PC-3 (cell line): ENCODE data around the gene PCMT1.

Source experiments
- EZH2 ChIP-seq: fragments of 300-600 bp; sonication (generic); IDR thresholded peaks from one replicate; pipeline ENCODE4 v1.6.1; 2017; ENCODE audit warnings: antibody characterized with exemption, mild to moderate bottlenecking, low read length; ENCODE audit not compliant: unreplicated experiment
- EZH2phosphoT487 ChIP-seq: fragments of 300-600 bp; sonication (generic); IDR thresholded peaks from 2 replicates; pipeline ENCODE4 v1.6.1; 2018; ENCODE audit warnings: mild to moderate bottlenecking, antibody characterized with exemption, low read length, borderline replicate concordance
- TF ChIP-seq, protein P1 (sequence below): fragments of 300-600 bp; sonication (generic); conservative IDR thresholded peaks from 2 replicates; pipeline ENCODE4 v1.5.1; 2017; ENCODE audit warnings: antibody characterized with exemption, low read depth, mild to moderate bottlenecking, low read length

DNA sequence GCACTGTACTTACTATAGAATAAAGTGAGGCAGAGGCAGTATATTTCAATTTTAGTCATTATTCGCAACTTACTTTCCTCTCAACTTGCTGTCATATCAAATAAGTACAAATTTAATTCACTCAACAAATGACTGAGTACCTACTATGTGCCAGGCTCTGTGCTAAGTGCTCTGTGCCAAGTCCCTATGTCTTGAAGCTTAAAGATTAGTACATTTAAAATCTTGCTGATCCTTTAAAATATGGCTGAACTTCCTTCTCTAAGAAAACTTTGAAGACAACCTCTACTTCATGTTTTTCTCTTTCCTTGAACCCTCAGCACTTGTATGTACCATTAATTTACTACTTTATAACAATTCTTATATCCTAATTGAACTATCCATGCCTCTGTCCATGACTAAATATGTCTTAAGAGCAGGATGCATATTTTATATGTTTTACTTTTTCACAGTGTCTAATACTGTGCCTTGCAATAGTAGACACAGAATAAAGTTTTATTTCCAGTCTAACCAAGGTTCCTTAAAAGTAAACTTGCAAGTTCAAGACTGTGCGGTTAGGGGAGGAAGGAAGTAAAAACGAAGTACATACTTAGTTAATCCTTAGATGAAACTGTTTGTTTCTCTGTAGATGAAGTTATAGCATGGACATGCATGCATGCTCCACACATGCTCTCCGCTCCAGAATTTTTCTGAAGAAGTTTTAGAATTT is 21.6 kb upstream of the PCMT1 start:
- TF ChIP-seq, protein P1, sequence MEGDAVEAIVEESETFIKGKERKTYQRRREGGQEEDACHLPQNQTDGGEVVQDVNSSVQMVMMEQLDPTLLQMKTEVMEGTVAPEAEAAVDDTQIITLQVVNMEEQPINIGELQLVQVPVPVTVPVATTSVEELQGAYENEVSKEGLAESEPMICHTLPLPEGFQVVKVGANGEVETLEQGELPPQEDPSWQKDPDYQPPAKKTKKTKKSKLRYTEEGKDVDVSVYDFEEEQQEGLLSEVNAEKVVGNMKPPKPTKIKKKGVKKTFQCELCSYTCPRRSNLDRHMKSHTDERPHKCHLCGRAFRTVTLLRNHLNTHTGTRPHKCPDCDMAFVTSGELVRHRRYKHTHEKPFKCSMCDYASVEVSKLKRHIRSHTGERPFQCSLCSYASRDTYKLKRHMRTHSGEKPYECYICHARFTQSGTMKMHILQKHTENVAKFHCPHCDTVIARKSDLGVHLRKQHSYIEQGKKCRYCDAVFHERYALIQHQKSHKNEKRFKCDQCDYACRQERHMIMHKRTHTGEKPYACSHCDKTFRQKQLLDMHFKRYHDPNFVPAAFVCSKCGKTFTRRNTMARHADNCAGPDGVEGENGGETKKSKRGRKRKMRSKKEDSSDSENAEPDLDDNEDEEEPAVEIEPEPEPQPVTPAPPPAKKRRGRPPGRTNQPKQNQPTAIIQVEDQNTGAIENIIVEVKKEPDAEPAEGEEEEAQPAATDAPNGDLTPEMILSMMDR = no peak
- TF ChIP-seq EZH2phosphoT487 (no peak), EZH2 (no peak)
